Vagina (tissue), 2 donors: ENCODE measurements around the gene USP25. TPM values are rescaled to one million over a fixed set of nuclear protein-coding genes. Genes with fewer than 3 reads are reported as not detected.

Experiments
- DNase-seq, 2 donors: peaks; one replicate each; pipeline ENCODE4 v3.0.0-alpha.2; 2017; ENCODE audit errors: extremely low spot score in 2 of 2
- H3K27ac ChIP-seq: fragments of 200-600 bp; sonication (generic); one replicate; pipeline ENCODE4 v1.5.1; 2019
- H3K27me3 ChIP-seq: fragments of 200-600 bp; sonication (generic); one replicate; pipeline ENCODE4 v1.5.1; 2019
- H3K36me3 ChIP-seq, 2 donors: fragments of 200-600 bp; sonication (generic); one replicate each; pipeline ENCODE4 v1.5.1; 2017 to 2019
- H3K4me1 ChIP-seq: fragments of 200-600 bp; sonication (generic); one replicate; pipeline ENCODE4 v1.5.1; 2019
- H3K4me3 ChIP-seq, 2 donors: fragments of 200-600 bp; sonication (generic); 1 replicate in 1 of 2; 2 replicates in 1 of 2; pipeline ENCODE4 v1.5.1; 2016 to 2019
- H3K9me3 ChIP-seq: fragments of 200-600 bp; sonication (generic); one replicate; pipeline ENCODE4 v1.5.1; 2019
- POLR2A ChIP-seq, 2 donors: fragments of 450-650 bp; IDR thresholded peaks; one replicate each; pipeline ENCODE4 v1.6.1; 2017; ENCODE audit warnings: antibody characterized with exemption in 2 of 2, mild to moderate bottlenecking in 2 of 2, moderate library complexity in 2 of 2
- POLR2AphosphoS5 ChIP-seq, 2 donors: sonication (generic); formaldehyde crosslinking; IDR thresholded peaks; one replicate each; pipeline ENCODE4 v1.9.0; 2017; ENCODE audit warnings: antibody characterized with exemption in 2 of 2, mild to moderate bottlenecking in 2 of 2, low read depth in 1 of 2; ENCODE audit not compliant: insufficient read depth in 1 of 2
- intact Hi-C: fragments of 100-400 bp; cut with DNase I; formaldehyde crosslinking; loops from one replicate; pipeline ENCODE4 v1.15.1; 2023
- total RNA-seq: library from RNA; depleted of rRNA; stranded (reverse); fragments of >200 nt; gene quantifications from one replicate; pipeline ENCODE4 v1.2.3, GENCODE V29; 2016
- TF ChIP-seq, protein P1 (sequence below), 3 experiments: fragments of 450-650 bp in 2 of 3; fragments of 200-600 bp in 1 of 3; sonication (generic) in 1 of 3; IDR thresholded peaks; one replicate each; pipeline ENCODE4 v1.5.1; 2017 to 2019; ENCODE audit warnings: antibody characterized with exemption in 3 of 3, mild to moderate bottlenecking in 2 of 3, moderate library complexity in 2 of 3

The USP25 gene
- total RNA-seq, 1 donor from 2014 or later: 39.0 TPM

DNA sequence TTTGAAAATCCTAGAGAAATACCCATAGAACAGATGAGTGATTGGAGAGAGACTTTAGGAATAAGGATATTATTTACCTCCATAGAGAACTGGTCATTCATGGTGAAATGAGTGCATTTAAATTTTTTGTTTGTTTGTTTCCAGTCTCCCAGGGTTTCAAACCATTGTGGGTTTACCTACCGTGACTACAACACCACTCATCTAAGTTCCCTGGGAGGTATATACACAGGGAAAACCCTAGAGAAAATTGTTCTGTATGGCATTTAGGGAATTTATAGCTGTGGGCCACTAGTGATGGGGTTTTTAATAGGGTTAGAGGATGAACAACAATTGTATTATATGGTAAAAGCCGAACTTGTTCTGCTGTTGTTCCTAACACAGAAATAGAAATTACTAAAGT is 109.2 kb downstream of the USP25 start:
- Histone ChIP-seq H3K4me3 (no peak overlapping the region), H3K27ac (no peak overlapping the region), H3K27me3 (no peaks in the 10 kb centered on the region), H3K9me3 (no peaks in the 10 kb centered on the region), H3K4me1 (peaks cover 5% of the 10 kb centered on the region), H3K36me3 (no peaks in the 10 kb centered on the region)
- intact Hi-C loops: no loop called here
- DNase-seq: no peak
- TF ChIP-seq POLR2AphosphoS5 (IDR thresholded peaks at IDR 0.05; ENCODE audit: insufficient read depth in 1 of 2, low read depth in 1 of 2) (no peak), POLR2A (IDR thresholded peaks at IDR 0.05) (no peak)
- TF ChIP-seq, protein P1, sequence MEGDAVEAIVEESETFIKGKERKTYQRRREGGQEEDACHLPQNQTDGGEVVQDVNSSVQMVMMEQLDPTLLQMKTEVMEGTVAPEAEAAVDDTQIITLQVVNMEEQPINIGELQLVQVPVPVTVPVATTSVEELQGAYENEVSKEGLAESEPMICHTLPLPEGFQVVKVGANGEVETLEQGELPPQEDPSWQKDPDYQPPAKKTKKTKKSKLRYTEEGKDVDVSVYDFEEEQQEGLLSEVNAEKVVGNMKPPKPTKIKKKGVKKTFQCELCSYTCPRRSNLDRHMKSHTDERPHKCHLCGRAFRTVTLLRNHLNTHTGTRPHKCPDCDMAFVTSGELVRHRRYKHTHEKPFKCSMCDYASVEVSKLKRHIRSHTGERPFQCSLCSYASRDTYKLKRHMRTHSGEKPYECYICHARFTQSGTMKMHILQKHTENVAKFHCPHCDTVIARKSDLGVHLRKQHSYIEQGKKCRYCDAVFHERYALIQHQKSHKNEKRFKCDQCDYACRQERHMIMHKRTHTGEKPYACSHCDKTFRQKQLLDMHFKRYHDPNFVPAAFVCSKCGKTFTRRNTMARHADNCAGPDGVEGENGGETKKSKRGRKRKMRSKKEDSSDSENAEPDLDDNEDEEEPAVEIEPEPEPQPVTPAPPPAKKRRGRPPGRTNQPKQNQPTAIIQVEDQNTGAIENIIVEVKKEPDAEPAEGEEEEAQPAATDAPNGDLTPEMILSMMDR (IDR thresholded peaks at IDR 0.05): no peak

DNA sequence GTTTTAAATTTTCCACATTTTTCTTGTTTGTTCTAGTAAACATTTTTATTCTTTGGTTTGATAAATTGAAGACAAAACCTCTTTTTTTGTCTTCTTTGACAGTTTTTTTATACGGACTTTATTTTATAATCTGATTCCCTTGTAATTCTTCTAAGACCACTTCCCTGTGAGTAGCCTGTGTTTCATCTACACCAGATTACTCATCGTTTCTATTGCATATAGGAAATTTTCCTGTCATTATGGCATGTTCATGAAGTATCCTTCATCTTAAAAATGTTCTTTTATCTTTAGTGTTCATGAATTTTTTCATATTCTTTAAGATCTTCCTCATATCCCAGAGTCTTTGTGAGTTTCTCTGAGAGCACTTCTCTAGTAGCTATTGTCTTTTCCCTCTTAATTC is 109.8 kb downstream of the USP25 start:
- Histone ChIP-seq H3K27ac (no peak overlapping the region), H3K36me3 (no peaks in the 10 kb centered on the region), H3K4me1 (peaks cover 5% of the 10 kb centered on the region), H3K9me3 (no peaks in the 10 kb centered on the region), H3K4me3 (no peak overlapping the region), H3K27me3 (no peaks in the 10 kb centered on the region)
- TF ChIP-seq, protein P1 (IDR thresholded peaks at IDR 0.05): no peak
- TF ChIP-seq POLR2AphosphoS5 (IDR thresholded peaks at IDR 0.05; ENCODE audit: insufficient read depth in 1 of 2, low read depth in 1 of 2) (no peak), POLR2A (IDR thresholded peaks at IDR 0.05) (no peak)
- intact Hi-C loops: no loop called here
- no peak for DNase-seq

DNA sequence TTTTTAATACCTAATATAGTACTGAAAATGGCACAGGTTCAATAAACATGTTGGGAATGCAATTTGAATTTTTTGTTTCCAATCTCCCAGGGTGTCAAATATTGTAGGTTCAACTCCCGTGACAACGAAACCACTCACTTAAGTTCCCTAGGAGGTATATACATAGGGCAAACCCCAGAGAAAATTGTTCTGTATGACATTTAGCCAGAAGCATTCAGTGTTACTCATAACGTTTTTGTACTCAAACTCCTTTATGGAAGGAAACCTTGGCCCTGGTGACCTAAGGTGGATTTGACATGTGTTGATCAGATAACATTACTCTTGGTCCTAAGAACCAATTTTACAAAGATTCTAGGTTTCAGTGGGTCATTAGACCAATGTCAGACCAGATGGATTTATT is 110.6 kb downstream of the USP25 start:
- TF ChIP-seq POLR2AphosphoS5 (IDR thresholded peaks at IDR 0.05; ENCODE audit: insufficient read depth in 1 of 2, low read depth in 1 of 2): no peak
- TF ChIP-seq, protein P1 (IDR thresholded peaks at IDR 0.05): no peak
- no peak for TF ChIP-seq POLR2A (IDR thresholded peaks at IDR 0.05)
- DNase-seq: no peak
- no peaks in the 10 kb centered on the region for H3K9me3 ChIP-seq
- H3K27ac ChIP-seq: no peak overlapping the region
- no peaks in the 10 kb centered on the region for H3K27me3 ChIP-seq
- no peaks in the 10 kb centered on the region for H3K36me3 ChIP-seq
- intact Hi-C loops: no loop called here
- peaks cover 5% of the 10 kb centered on the region for H3K4me1 ChIP-seq
- H3K4me3 ChIP-seq: no peak overlapping the region

DNA sequence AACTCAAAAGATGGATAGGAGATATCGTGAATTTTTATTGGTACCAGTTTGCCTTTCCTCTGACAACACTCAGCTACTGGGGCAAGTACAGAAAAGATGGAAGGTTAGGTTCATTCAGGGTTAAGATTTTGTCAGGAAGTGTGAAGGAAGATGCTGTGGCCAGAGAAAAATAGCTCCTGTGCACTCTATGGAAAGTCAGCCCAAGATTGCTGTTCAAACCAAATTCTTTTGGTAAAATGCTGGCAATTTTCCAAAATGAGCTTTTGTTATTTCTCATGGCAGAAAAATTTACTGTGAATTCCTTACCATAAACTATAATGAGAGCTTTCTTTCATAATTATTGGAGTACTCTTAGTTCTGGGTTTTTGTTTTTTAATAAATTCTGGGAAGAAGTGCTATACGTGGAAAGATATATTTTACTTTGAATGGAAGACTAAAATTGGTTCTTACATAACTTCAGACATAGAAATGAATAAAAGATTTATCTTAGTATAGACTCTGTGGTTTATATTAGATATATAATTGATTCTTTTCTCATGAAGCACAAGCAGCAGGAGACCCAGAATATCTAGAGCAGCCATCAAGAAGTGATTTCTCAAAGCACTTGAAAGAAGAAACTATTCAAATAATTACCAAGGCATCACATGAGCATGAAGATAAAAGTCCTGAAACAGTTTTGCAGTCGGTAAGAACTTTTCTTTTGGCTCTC is 112.2 kb downstream of the USP25 start:
- TF ChIP-seq POLR2AphosphoS5 (IDR thresholded peaks at IDR 0.05; ENCODE audit: insufficient read depth in 1 of 2, low read depth in 1 of 2): no peak
- TF ChIP-seq, protein P1 (IDR thresholded peaks at IDR 0.05): no peak
- TF ChIP-seq POLR2A (IDR thresholded peaks at IDR 0.05): no peak
- no peak for DNase-seq
- H3K36me3 ChIP-seq: no peaks in the 10 kb centered on the region
- H3K4me1 ChIP-seq: peaks cover 5% of the 10 kb centered on the region
- no peaks in the 10 kb centered on the region for H3K27me3 ChIP-seq
- H3K4me3 ChIP-seq: no peak overlapping the region
- intact Hi-C loops: no loop called here
- no peak overlapping the region for H3K27ac ChIP-seq
- no peaks in the 10 kb centered on the region for H3K9me3 ChIP-seq

DNA sequence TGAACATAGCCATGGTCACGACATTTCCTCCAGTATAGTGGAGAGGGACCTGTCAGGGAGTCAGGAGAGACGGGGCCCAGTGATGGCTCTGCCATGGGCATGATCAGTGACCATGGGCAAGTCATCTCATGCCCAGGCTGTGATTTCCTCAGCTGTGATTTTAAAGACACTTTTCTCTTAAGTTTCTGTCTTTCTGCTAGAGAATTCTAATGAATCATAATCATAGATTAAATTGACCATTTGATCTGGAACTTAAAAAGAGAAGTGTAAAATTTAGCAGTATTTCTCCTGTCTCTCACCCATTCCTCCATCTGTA is 112.7 kb downstream of the USP25 start:
- no peaks in the 10 kb centered on the region for H3K27me3 ChIP-seq
- H3K9me3 ChIP-seq: no peaks in the 10 kb centered on the region
- intact Hi-C loops: no loop called here
- no peak overlapping the region for H3K27ac ChIP-seq
- peaks cover 5% of the 10 kb centered on the region for H3K4me1 ChIP-seq
- H3K36me3 ChIP-seq: no peaks in the 10 kb centered on the region
- TF ChIP-seq POLR2A (IDR thresholded peaks at IDR 0.05) (no peak), POLR2AphosphoS5 (IDR thresholded peaks at IDR 0.05; ENCODE audit: insufficient read depth in 1 of 2, low read depth in 1 of 2) (no peak)
- TF ChIP-seq, protein P1 (IDR thresholded peaks at IDR 0.05): no peak
- H3K4me3 ChIP-seq: no peak overlapping the region
- no peak for DNase-seq
